Medulla oblongata (tissue), 1 donor: ENCODE results near the gene DUSP2.

Experiments used
- DNase-seq: peaks from one replicate; pipeline ENCODE4 v3.0.0-alpha.2; 2015; ENCODE audit errors: extremely low spot score

The DUSP2 gene

GRCh38 chr2:96114903-96115581 lies 30.2 kb downstream of the DUSP2 start:
- DNase-seq = no peak

GRCh38 chr2:96114546-96114902 lies 30.7 kb downstream of the DUSP2 start:
- DNase-seq = no peak

- no peak for DNase-seq
Measured at GRCh38 chr2:96113951-96114350, 31.3 kb downstream of the DUSP2 start.

- no peak for DNase-seq
Measured at GRCh38 chr2:96113367-96113677, 31.9 kb downstream of the DUSP2 start.

- DNase-seq = no peak
Measured at GRCh38 chr2:96112501-96113366, 32.5 kb downstream of the DUSP2 start.

- DNase-seq = no peak
Measured at GRCh38 chr2:96111823-96112500, 33.3 kb downstream of the DUSP2 start.

- DNase-seq = no peak
Measured at GRCh38 chr2:96111257-96111640, 34.0 kb downstream of the DUSP2 start.

GRCh38 chr2:96110621-96111256 lies 34.5 kb downstream of the DUSP2 start:
- no peak for DNase-seq

GRCh38 chr2:96109931-96110511 lies 35.2 kb downstream of the DUSP2 start:
- no peak for DNase-seq

- DNase-seq = no peak
Measured at GRCh38 chr2:96109361-96109680, 35.9 kb downstream of the DUSP2 start.

- DNase-seq = no peak
Measured at GRCh38 chr2:96108541-96109360, 36.5 kb downstream of the DUSP2 start.

GRCh38 chr2:96108151-96108540 lies 37.1 kb downstream of the DUSP2 start:
- no peak for DNase-seq

- no peak for DNase-seq
Measured at GRCh38 chr2:96107708-96108065, 37.6 kb downstream of the DUSP2 start.

- DNase-seq = no peak
Measured at GRCh38 chr2:96106991-96107707, 38.1 kb downstream of the DUSP2 start.

- DNase-seq = no peak
Measured at GRCh38 chr2:96105994-96106715, 39.1 kb downstream of the DUSP2 start.

GRCh38 chr2:96105152-96105915 lies 39.9 kb downstream of the DUSP2 start:
- no peak for DNase-seq

GRCh38 chr2:96104487-96104861 lies 40.8 kb downstream of the DUSP2 start:
- no peak for DNase-seq

GRCh38 chr2:96103761-96104486 lies 41.3 kb downstream of the DUSP2 start:
- no peak for DNase-seq

GRCh38 chr2:96103187-96103601 lies 42.0 kb downstream of the DUSP2 start:
- no peak for DNase-seq
